Measurements from ENCODE around the gene KLHL40.

Gene KLHL40

GRCh38 chr3:42690766-42691680 is 5.7 kb downstream of the KLHL40 start:
- no peak for DNase-seq (ENCODE audit: low spot score)

DNA sequence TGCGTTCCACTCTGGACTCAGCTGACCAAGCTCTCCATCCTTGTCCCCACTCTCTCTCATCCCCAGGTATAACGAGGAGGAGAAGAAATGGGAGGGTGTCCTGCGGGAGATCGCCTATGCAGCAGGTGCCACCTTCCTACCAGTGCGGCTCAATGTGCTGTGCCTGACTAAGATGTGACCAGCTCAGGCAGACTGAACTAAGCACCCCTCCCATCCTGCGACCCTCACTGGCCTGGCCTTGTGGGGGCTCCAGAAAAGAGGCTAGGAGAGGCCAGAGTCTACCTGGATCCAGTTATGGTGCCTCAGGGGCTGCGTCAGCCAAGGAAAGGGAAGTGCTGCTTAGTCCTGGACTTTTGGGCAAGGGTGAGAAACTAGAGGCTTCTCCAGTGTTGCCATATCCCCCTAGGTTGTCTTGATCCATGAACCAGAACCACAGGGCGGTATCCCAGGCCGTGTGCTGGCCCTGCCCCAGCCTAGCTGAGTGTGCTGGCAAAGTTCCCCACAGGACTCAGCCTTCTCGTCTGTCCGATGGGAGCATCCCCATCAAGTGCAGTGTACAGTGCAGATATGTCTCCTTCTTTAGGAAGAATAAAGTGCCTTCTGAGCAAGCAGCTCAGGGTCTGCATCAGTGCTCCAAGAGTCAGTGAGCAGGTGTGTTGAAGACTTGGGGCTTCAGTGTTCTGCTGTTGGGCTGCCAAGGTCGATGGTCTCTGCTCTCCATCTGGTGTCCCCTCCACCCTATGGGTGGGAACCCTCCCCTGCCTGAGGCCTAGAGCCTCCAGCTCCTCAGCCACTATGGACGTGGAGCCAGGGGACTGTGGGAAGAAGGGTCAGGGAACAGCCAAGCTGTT is 6.7 kb downstream of the KLHL40 start:
- no peak for DNase-seq (ENCODE audit: low spot score)

- no peak for DNase-seq (ENCODE audit: low spot score)
Measured at GRCh38 chr3:42692667-42693529, 7.6 kb downstream of the KLHL40 start.

- no peak for DNase-seq (ENCODE audit: low spot score)
Measured at GRCh38 chr3:42693530-42693930, 8.2 kb downstream of the KLHL40 start.

GRCh38 chr3:42694366-42694765 is 9.0 kb downstream of the KLHL40 start:
- DNase-seq (ENCODE audit: low spot score): no peak

GRCh38 chr3:42696356-42697288 is 11.3 kb downstream of the KLHL40 start:
- DNase-seq (ENCODE audit: low spot score): no peak

GRCh38 chr3:42697289-42698051 is 12.1 kb downstream of the KLHL40 start:
- DNase-seq (ENCODE audit: low spot score): no peak

DNA sequence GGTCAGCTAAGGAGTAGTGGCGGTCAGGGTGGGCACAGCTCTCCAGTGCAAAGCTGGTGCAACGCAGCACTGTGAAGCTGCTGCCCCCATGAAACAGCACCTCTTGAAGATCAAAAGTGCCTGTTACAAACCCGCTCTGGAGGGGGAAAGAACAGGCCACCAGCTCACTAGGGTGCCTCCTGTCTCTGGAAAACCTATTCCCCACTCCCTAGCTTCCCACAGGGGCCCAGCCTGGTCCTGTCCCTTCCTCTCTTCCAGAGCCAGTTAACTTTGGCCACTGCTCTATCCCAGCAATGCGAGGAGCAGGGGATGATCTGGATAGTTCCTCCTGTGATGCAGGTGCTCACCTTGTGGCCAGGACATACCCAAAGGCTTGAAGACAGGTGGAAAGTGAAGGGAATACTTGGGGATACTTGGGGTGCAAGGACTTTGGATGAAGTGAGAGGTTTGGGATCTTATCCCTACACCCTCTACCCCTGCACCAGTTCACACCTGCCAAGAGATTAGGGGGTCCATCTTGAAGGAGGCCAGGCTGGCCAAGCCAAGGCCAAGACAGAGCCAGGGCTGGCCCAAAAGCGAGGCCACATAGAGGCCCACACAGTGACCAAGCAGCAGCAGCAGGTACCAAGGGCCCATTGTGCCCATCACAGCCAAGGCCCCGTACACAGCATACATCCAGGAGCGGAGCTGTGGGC is 13.0 kb downstream of the KLHL40 start:
- DNase-seq (ENCODE audit: low spot score): no peak

DNA sequence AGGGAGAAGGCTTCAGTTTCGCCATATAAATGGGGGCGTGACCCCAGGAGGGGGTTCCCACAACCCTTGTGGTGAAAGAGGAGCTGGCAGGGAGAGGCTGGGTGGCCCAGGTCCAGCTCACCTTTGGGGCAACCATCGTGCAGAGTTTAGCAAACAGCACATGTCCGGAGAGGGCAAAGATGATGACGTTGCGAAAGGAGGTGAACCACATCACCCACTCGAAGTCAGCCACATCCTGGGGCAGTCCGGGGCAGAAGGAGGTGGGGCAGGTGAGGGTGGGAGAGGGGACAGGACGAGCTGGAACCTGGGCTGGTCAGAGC is 13.5 kb downstream of the KLHL40 start:
- DNase-seq (ENCODE audit: low spot score): no peak

- DNase-seq (ENCODE audit: low spot score): no peak
Measured at GRCh38 chr3:42699511-42699971, 14.2 kb downstream of the KLHL40 start.

DNA sequence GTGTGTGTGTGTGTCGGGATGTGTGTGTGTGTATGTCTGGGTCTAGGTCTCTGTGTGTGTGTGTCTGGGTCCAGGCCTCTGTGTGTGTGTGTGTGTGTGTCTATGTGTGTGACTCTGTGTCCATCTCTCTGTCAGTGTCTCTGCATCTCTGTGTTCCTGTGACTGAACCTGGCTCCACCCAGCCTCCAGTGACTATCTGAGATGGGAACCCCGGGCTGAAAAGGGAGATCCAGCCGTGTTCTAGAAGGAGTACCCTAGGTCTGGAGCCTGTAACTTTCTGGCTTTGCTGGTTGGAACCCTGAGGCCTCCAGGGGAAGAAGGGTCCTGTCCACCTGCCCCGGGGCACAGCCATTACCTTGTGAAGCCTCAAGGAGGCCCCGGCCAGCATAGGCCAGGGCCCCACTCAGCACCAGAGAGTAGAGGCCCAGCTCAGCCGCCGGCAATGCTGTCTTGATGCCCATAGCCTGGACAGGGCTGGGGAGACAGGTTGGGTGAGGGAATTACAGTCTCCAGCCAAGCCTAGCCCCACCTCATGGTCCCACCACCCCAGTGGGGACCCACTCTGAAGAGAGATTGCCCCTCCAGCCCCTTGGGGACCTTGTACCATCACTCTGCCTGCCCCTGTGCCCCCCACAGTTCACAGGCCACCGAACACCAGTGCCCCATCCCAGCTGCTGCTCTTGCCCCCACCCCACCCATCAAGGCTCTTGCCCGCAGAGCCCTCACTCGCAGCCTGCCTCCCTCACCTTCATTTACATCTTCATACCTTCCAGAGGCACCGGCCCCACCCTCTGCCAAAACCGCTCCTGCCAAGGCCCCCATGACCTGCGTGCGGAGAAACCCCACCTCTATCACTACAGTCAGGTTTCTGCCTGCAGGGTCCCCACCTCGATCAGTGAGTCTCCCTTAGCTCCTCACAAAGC is 15.3 kb downstream of the KLHL40 start:
- no peak for DNase-seq (ENCODE audit: low spot score)

- peak; percentile 49 for DNase-seq (ENCODE audit: low spot score)
Measured at GRCh38 chr3:42701371-42702065, 16.2 kb downstream of the KLHL40 start.

DNA sequence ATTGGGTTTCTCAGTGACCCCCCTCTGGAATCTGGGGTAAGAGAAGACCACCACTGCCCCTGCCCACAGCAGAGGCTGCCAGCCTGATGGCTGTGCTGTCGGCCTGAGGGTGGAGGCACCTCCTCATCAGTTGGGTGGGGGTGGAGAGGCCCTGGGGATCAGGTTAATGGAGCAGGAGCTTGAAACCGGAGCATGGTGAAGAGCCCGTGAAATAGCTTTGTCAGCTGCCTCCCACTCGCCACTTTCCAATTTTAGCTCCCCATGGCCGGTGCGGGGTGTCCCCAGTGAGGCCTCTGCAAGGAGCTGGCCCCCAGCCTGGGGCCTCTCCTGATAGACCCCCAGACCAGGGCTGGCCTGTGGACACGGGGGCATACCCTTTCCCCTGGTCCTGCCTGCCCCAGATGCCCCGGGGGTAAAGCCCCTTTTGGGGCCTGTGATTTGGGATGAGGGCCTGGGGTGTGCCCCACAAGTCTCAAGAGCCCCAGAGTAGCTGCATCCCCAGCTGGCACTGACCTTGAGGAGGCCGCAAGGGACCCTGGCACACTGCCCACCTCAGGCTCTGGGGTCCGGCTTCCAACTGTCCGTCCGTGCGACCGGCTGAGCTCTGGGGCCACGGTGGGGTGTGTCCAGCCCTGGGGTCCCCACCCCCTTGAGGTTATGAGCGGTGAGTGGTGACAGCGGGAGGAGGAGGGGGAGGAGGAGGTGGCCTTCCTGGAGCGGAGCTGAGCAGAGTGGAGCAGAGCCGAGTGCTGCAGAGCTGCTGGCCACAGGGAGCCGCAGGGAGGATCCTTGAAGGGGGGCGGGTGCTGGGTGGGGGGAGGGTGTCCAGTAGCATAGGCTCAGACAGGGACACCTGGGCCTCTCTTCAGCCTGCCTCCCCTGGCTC is 17.0 kb downstream of the KLHL40 start, which contains the start of gene HHATL:
Gene HHATL (minus strand): TSS at position 733 of the 886 bp plus-strand sequence. CDS start 1,972 bp downstream, outside the sequence.
- DNase-seq (ENCODE audit: low spot score): no peak

DNA sequence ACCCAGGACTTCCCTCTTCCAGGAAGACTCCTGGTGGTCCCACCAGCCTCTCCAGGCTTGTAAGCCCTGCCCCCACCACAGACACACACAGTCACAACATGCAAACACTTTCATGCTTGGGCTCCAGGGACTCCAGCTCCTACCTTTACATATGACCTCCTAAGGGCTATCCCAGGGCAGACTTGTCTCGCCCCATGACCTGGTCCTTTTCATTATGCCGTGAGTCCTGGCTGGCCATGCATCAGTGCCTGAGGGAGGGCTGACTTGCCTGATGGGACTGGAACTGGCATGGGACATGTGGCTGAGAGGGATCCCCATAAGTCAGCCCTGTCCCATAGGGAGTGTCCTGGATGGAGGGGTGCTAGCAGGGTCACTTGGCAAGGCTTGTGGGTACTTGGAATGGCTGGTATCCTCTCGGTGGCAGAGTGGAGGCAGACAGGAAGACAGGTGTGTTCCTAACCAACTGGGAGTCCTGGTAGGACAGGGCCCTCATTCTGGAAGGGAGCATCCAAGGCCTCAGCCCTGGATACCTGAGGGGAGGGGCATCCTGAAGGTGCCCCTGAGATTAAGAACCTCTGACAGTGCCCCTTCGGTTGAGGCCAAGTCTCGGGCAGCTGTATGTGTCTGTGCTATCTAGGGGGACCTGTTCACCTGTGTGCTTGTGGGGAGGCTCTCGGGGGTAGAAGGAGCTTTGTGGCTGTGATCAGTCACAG is 17.8 kb downstream of the KLHL40 start:
- DNase-seq (ENCODE audit: low spot score): no peak

DNA sequence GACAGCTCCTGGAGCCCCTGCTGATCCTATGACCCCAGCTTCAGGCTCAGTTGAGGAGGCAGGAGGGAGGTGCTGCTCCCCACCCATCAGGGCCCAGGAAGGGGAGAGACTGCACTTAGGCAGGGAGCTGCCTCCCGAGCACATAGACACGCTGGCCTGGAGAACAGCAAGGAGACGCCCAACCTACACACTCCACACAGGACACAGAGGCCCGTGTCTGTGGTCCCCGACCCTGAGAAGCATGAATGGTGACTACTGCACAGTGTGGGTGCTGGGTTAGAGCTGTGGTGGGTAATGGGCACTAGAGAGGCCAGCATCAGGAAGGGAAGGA is 18.3 kb downstream of the KLHL40 start:
- no peak for DNase-seq (ENCODE audit: low spot score)

Measured in cerebellar cortex (tissue), 1 donor.